HEK293 (cell line): ENCODE results near the gene IL1RN.

Experiments used
- CTCF ChIA-PET: fragments of 350-600 bp; formaldehyde crosslinking; extraction: SDS; loops from one replicate; lab custom pipeline; 2021; ENCODE audit warnings: antibody characterized with exemption; lab: Yijun Ruan, JAX
- POLR2A ChIA-PET: fragments of 300-600 bp; formaldehyde crosslinking; extraction: SDS; loops from one replicate; lab custom pipeline; 2020; ENCODE audit warnings: antibody characterized with exemption, inconsistent platforms; lab: Yijun Ruan, JAX
- H3K27ac ChIP-seq: fragments of 200-500 bp; sonication (Bioruptor generic); 2 replicates; pipeline ENCODE4 v1.5.1; 2014; ENCODE audit warnings: low read depth, low read length, control low read depth, inconsistent platforms; ENCODE audit errors: extremely low read depth
- H3K36me3 ChIP-seq, 2 experiments: fragments of 200-500 bp in 1 of 2; sonication (Bioruptor generic) in 1 of 2; 1 replicate in 1 of 2; 2 replicates in 1 of 2; pipeline ENCODE4 v1.5.1; 2014 to 2017; ENCODE audit warnings: inconsistent platforms in 2 of 2, low read length in 2 of 2; ENCODE audit not compliant: control insufficient read depth in 2 of 2, insufficient read depth in 1 of 2
- H3K4me1 ChIP-seq: fragments of 200-500 bp; sonication (Bioruptor generic); 2 replicates; pipeline ENCODE4 v1.5.1; 2014; ENCODE audit warnings: mild to moderate bottlenecking, low read length, inconsistent platforms; ENCODE audit not compliant: control insufficient read depth, insufficient read depth
- H3K4me3 ChIP-seq: 2 replicates; pipeline ENCODE4 v1.5.1; 2011; ENCODE audit warnings: low read depth, mild to moderate bottlenecking, control low read depth, low read length, moderate library complexity
- H3K9me3 ChIP-seq: fragments of 200-500 bp; sonication (Bioruptor generic); 2 replicates; pipeline ENCODE4 v1.5.1; 2014; ENCODE audit warnings: low read depth, low read length, inconsistent platforms; ENCODE audit not compliant: control insufficient read depth, insufficient read depth
- REST ChIP-seq: fragments of 450-650 bp; formaldehyde crosslinking; IDR thresholded peaks from 2 replicates; pipeline ENCODE4 v1.5.1; 2016; ENCODE audit warnings: missing biosample characterization, missing genetic modification characterization
- SCRT1 ChIP-seq: fragments of 450-650 bp; formaldehyde crosslinking; IDR thresholded peaks from 2 replicates; pipeline ENCODE4 v1.5.1; 2016; ENCODE audit warnings: missing biosample characterization, missing genetic modification characterization, borderline replicate concordance
- ZBTB1 ChIP-seq: fragments of 450-650 bp; formaldehyde crosslinking; IDR thresholded peaks from 2 replicates; pipeline ENCODE4 v1.5.1; 2016; ENCODE audit warnings: missing biosample characterization, missing genetic modification characterization
- ZBTB21 ChIP-seq: fragments of 450-650 bp; formaldehyde crosslinking; IDR thresholded peaks from 2 replicates; pipeline ENCODE4 v1.5.1; 2017; ENCODE audit warnings: missing biosample characterization, missing genetic modification characterization
- ZNF184 ChIP-seq: fragments of 450-650 bp; IDR thresholded peaks from 2 replicates; pipeline ENCODE4 v1.5.1; 2018; ENCODE audit warnings: missing biosample characterization, mild to moderate bottlenecking, missing genetic modification characterization
- ZNF391 ChIP-seq: fragments of 450-650 bp; formaldehyde crosslinking; IDR thresholded peaks from 2 replicates; pipeline ENCODE4 v1.5.1; 2016; ENCODE audit warnings: low read depth, missing biosample characterization, missing genetic modification characterization, borderline replicate concordance
- ZNF416 ChIP-seq: fragments of 450-650 bp; formaldehyde crosslinking; IDR thresholded peaks from 2 replicates; pipeline ENCODE4 v1.5.1; 2016; ENCODE audit warnings: missing biosample characterization, missing genetic modification characterization
- ZNF48 ChIP-seq: fragments of 450-650 bp; formaldehyde crosslinking; IDR thresholded peaks from 2 replicates; pipeline ENCODE4 v1.5.1; 2016; ENCODE audit warnings: missing biosample characterization, missing genetic modification characterization
- ZNF529 ChIP-seq: fragments of 450-650 bp; formaldehyde crosslinking; IDR thresholded peaks from 2 replicates; pipeline ENCODE4 v1.5.1; 2017; ENCODE audit warnings: missing genetic modification characterization, missing biosample characterization; ENCODE audit not compliant: insufficient replicate concordance
- ZNF561 ChIP-seq: fragments of 450-650 bp; IDR thresholded peaks from 2 replicates; pipeline ENCODE4 v1.5.1; 2018; ENCODE audit warnings: missing biosample characterization, missing genetic modification characterization, borderline replicate concordance
- ZNF596 ChIP-seq: fragments of 450-650 bp; IDR thresholded peaks from 2 replicates; pipeline ENCODE4 v1.5.0; 2018; ENCODE audit warnings: missing biosample characterization, mild to moderate bottlenecking, missing genetic modification characterization, moderate library complexity
- ZNF623 ChIP-seq: fragments of 450-650 bp; formaldehyde crosslinking; IDR thresholded peaks from 2 replicates; pipeline ENCODE4 v1.5.1; 2016; ENCODE audit warnings: missing biosample characterization, missing genetic modification characterization
- ZNF707 ChIP-seq: fragments of 450-650 bp; formaldehyde crosslinking; IDR thresholded peaks from 2 replicates; pipeline ENCODE4 v1.5.1; 2016; ENCODE audit warnings: missing biosample characterization, missing genetic modification characterization
- ZNF777 ChIP-seq: fragments of 450-650 bp; formaldehyde crosslinking; IDR thresholded peaks from 2 replicates; pipeline ENCODE4 v1.5.1; 2017; ENCODE audit warnings: missing biosample characterization, missing genetic modification characterization, borderline replicate concordance
- ZNF785 ChIP-seq: fragments of 450-650 bp; formaldehyde crosslinking; IDR thresholded peaks from 2 replicates; pipeline ENCODE4 v1.5.1; 2016; ENCODE audit warnings: missing biosample characterization, missing genetic modification characterization
- ZNF843 ChIP-seq: fragments of 450-650 bp; formaldehyde crosslinking; IDR thresholded peaks from 2 replicates; pipeline ENCODE4 v1.5.1; 2016; ENCODE audit warnings: missing biosample characterization, missing genetic modification characterization
- ZSCAN4 ChIP-seq: fragments of 450-650 bp; formaldehyde crosslinking; IDR thresholded peaks from 2 replicates; pipeline ENCODE4 v1.5.1; 2017; ENCODE audit warnings: missing biosample characterization, missing genetic modification characterization

Gene IL1RN

DNA sequence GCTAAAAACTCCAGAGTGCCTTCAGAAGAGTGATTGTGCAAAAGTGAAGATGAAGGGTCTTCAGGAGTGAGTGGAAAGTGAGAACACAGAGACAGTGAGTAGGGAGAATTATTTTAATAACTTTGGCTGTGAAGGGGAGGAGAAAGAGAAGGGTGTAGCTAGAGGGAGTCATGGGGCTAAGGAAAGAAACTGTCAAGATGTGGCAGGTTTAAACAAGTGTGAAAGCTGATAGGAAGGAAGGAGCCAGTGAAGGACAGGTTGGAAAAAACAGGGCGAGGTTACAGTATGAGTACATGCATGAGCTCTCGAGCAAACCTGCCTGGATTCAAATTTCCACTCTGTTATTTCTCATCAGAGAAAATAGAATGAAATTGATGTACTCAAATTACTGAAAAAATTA is 41.9 kb upstream of the IL1RN start:
- ChIA-PET CTCF (interaction anchor here (0.5 to 1.2 kb wide), 6 partner anchors 7 to 68 kb away, joined by 3 to 10 read pairs (median 3); no protein-coding TSS in a partner anchor), POLR2A (no interaction called here)
- Histone ChIP-seq H3K4me3 (no peak overlapping the region), H3K36me3 (no peaks in the 10 kb centered on the region), H3K9me3 (no peaks in the 10 kb centered on the region), H3K27ac (no peak overlapping the region), H3K4me1 (no peaks in the 10 kb centered on the region)
- TF ChIP-seq ZNF529 (no peak), ZNF416 (tag by site-specific recombination) (no peak), ZNF184 (no peak), SCRT1 (tag by site-specific recombination) (no peak)

DNA sequence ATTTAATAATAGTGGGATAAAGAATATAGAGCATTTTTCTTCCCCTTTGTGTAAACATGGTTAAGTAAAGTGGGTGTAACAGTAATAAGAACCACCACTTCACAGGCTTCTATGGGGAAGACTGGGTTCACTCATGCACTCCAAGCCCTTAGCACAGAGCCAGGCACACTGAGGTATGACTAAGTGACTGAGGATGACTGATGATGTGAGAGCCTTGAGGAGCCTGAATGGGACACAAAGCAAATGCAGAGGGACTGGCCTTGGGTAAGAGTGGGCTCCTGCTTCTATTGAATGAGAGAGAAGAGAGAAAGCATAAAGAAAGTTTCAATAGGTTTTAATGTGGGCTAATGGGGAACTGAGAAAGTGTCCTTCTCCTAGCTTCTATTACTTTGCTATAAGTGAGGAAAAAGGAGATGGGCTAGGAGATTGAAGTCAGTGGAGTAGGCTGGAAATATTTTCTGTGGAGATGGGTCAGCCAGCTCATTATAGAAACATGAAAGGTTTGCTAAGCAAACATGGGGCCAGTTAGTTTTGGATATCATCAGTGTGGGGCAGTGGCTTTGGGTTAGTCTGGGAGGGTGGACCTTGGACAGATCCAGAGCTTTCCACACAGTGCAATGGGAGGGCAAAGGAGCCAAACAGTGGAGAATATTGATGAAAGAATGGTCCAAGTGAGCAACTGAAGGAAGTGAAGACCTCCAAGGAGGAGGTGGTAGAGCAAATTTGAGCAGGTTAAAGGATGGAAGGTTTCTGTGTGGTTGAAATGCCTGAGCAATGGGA is 39.0 kb upstream of the IL1RN start:
- TF ChIP-seq ZNF843 (no peak), REST (tag by site-specific recombination) (peak; percentile 62; the same call in 1 of the 2 replicates)

GRCh38 chr2:113089916-113090315 is 37.5 kb upstream of the IL1RN start:
- Histone ChIP-seq H3K9me3 (no peaks in the 10 kb centered on the region), H3K27ac (no peak overlapping the region), H3K36me3 (no peaks in the 10 kb centered on the region), H3K4me1 (no peaks in the 10 kb centered on the region), H3K4me3 (no peak overlapping the region)
- ChIA-PET POLR2A (no interaction called here), CTCF (interaction anchor here (1.5 to 2.3 kb wide), 3 partner anchors 10 to 48 kb away, joined by 3 to 12 read pairs (median 4); no protein-coding TSS in a partner anchor)
- TF ChIP-seq ZBTB1 (tag by site-specific recombination) (no peak), ZNF785 (tag by site-specific recombination) (no peak), ZNF777 (tag by site-specific recombination) (no peak), ZNF707 (no peak), ZSCAN4 (tag by site-specific recombination) (no peak), ZNF561 (tag by site-specific recombination) (no peak), ZNF391 (tag by site-specific recombination) (no peak), ZBTB21 (tag by site-specific recombination) (no peak), ZNF596 (no peak), ZNF623 (no peak), ZNF48 (tag by site-specific recombination) (no peak)

More for the DNA sequence above, 39.0 kb upstream of the IL1RN start:
- ChIA-PET POLR2A (no interaction called here), CTCF (interaction anchor here (0.6 to 2.3 kb wide), 3 partner anchors 8 to 64 kb away, joined by 3 to 12 read pairs (median 3); no protein-coding TSS in a partner anchor)
- Histone ChIP-seq H3K4me3 (no peak overlapping the region), H3K27ac (no peak overlapping the region), H3K9me3 (no peaks in the 10 kb centered on the region), H3K4me1 (no peaks in the 10 kb centered on the region), H3K36me3 (no peaks in the 10 kb centered on the region)
